Tibial artery (tissue), 4 donors: Measurements from ENCODE around the gene NEK11.

Source experiments
- DNase-seq, 2 donors: peaks; one replicate each; pipeline ENCODE4 v3.0.0-alpha.2; 2019
- H3K27ac ChIP-seq, 2 donors: fragments of 200-600 bp; sonication (generic) in 1 of 2; 1 replicate in 1 of 2; 2 replicates in 1 of 2; pipeline ENCODE4 v1.5.1; 2018 to 2019; ENCODE audit warnings: mild to moderate bottlenecking in 1 of 2
- H3K27me3 ChIP-seq, 2 donors: fragments of 200-600 bp; sonication (generic) in 1 of 2; one replicate each; pipeline versions ENCODE4 v1.5.1 to v1.6.0; 2016 to 2019
- H3K36me3 ChIP-seq, 3 donors: fragments of 200-600 bp; sonication (generic) in 2 of 3; one replicate each; pipeline ENCODE4 v1.5.1; 2016 to 2019; ENCODE audit warnings: mild to moderate bottlenecking in 2 of 3
- H3K4me1 ChIP-seq, 4 donors: fragments of 200-600 bp; sonication (generic) in 2 of 4; 1 replicate in 3 of 4; 2 replicates in 1 of 4; pipeline ENCODE4 v1.5.1; 2016 to 2019
- H3K4me3 ChIP-seq, 2 donors: fragments of 200-600 bp; sonication (generic) in 1 of 2; 1 replicate in 1 of 2; 2 replicates in 1 of 2; pipeline ENCODE4 v1.5.1; 2018 to 2019; ENCODE audit warnings: mild to moderate bottlenecking in 2 of 2
- H3K9me3 ChIP-seq, 3 donors: fragments of 200-600 bp; sonication (generic) in 1 of 3; one replicate each; pipeline ENCODE4 v1.5.1; 2016 to 2019
- CTCF ChIP-seq, 2 experiments: fragments of 200-600 bp in 1 of 2; fragments of 450-650 bp in 1 of 2; IDR thresholded peaks; one replicate each; pipeline ENCODE4 v1.5.1; 2017 to 2019; ENCODE audit warnings: antibody characterized with exemption in 2 of 2, mild to moderate bottlenecking in 1 of 2, moderate library complexity in 1 of 2
- intact Hi-C: fragments of 100-400 bp; cut with DNase I; formaldehyde crosslinking; loops from one replicate; pipeline ENCODE4 v1.15.0; 2023; ENCODE audit warnings: low total_unique reads

NEK11 gene

GRCh38 chr3:131349946-131350347 lies 323.3 kb downstream of the NEK11 start:
- no peak for DNase-seq
- Histone ChIP-seq H3K4me1 (no peaks in the 10 kb centered on the region), H3K4me3 (no peak overlapping the region), H3K27ac (no peak overlapping the region), H3K9me3 (no peaks in the 10 kb centered on the region), H3K27me3 (no peaks in the 10 kb centered on the region), H3K36me3 (no peaks in the 10 kb centered on the region)
- TF ChIP-seq CTCF (IDR thresholded peaks at IDR 0.05), result no peak
- intact Hi-C loops, result no loop called here

GRCh38 chr3:131350506-131350905 lies 323.8 kb downstream of the NEK11 start:
- intact Hi-C loops, result no loop called here
- DNase-seq, result no peak
- H3K27me3 ChIP-seq, result no peaks in the 10 kb centered on the region
- no peak for TF ChIP-seq CTCF (IDR thresholded peaks at IDR 0.05)
- no peaks in the 10 kb centered on the region for H3K36me3 ChIP-seq
- H3K9me3 ChIP-seq, result no peaks in the 10 kb centered on the region
- H3K27ac ChIP-seq, result no peak overlapping the region
- no peak overlapping the region for H3K4me3 ChIP-seq
- H3K4me1 ChIP-seq, result no peaks in the 10 kb centered on the region

- Histone ChIP-seq H3K4me1 (no peaks in the 10 kb centered on the region), H3K27ac (no peak overlapping the region), H3K9me3 (no peaks in the 10 kb centered on the region), H3K27me3 (no peaks in the 10 kb centered on the region), H3K36me3 (no peaks in the 10 kb centered on the region), H3K4me3 (no peak overlapping the region)
- intact Hi-C loops, result no loop called here
- TF ChIP-seq CTCF (IDR thresholded peaks at IDR 0.05), result no peak
- no peak for DNase-seq
Measured at GRCh38 chr3:131353016-131353877, 326.6 kb downstream of the NEK11 start.

- H3K36me3 ChIP-seq, result no peaks in the 10 kb centered on the region
- H3K27me3 ChIP-seq, result no peaks in the 10 kb centered on the region
- H3K4me3 ChIP-seq, result no peak overlapping the region
- intact Hi-C loops, result no loop called here
- DNase-seq, result no peak
- TF ChIP-seq CTCF (IDR thresholded peaks at IDR 0.05), result no peak
- H3K9me3 ChIP-seq, result no peaks in the 10 kb centered on the region
- no peaks in the 10 kb centered on the region for H3K4me1 ChIP-seq
- no peak overlapping the region for H3K27ac ChIP-seq
Measured at GRCh38 chr3:131353986-131354385, 327.3 kb downstream of the NEK11 start.

GRCh38 chr3:131356006-131356595 lies 329.4 kb downstream of the NEK11 start:
- no peak for TF ChIP-seq CTCF (IDR thresholded peaks at IDR 0.05)
- intact Hi-C loops, result no loop called here
- Histone ChIP-seq H3K27ac (no peak overlapping the region), H3K9me3 (no peaks in the 10 kb centered on the region), H3K4me1 (no peaks in the 10 kb centered on the region), H3K4me3 (no peak overlapping the region), H3K27me3 (no peaks in the 10 kb centered on the region), H3K36me3 (no peaks in the 10 kb centered on the region)
- no peak for DNase-seq
